NB4 (cell line): ENCODE measurements around the gene SLC38A10.

Experiments
- MYC ChIP-seq: IDR thresholded peaks from 2 replicates; pipeline ENCODE4 v1.6.1; 2011; ENCODE audit warnings: low read depth, low read length
- POLR2A ChIP-seq: IDR thresholded peaks from 2 replicates; pipeline ENCODE4 v1.6.1; 2011; ENCODE audit warnings: mild to moderate bottlenecking; ENCODE audit not compliant: insufficient read length; ENCODE audit errors: extremely low read depth
- TF ChIP-seq, protein P1 (sequence below): IDR thresholded peaks from 2 replicates; pipeline ENCODE4 v1.6.1; 2011; ENCODE audit warnings: low read depth, low read length
- TF ChIP-seq, protein P2 (sequence below): IDR thresholded peaks from one replicate; pipeline ENCODE4 v1.5.1; 2012; ENCODE audit warnings: low read depth, low read length

- TF ChIP-seq, protein P1, sequence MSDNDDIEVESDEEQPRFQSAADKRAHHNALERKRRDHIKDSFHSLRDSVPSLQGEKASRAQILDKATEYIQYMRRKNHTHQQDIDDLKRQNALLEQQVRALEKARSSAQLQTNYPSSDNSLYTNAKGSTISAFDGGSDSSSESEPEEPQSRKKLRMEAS, result no peak
- TF ChIP-seq, protein P2, sequence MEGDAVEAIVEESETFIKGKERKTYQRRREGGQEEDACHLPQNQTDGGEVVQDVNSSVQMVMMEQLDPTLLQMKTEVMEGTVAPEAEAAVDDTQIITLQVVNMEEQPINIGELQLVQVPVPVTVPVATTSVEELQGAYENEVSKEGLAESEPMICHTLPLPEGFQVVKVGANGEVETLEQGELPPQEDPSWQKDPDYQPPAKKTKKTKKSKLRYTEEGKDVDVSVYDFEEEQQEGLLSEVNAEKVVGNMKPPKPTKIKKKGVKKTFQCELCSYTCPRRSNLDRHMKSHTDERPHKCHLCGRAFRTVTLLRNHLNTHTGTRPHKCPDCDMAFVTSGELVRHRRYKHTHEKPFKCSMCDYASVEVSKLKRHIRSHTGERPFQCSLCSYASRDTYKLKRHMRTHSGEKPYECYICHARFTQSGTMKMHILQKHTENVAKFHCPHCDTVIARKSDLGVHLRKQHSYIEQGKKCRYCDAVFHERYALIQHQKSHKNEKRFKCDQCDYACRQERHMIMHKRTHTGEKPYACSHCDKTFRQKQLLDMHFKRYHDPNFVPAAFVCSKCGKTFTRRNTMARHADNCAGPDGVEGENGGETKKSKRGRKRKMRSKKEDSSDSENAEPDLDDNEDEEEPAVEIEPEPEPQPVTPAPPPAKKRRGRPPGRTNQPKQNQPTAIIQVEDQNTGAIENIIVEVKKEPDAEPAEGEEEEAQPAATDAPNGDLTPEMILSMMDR, result no peak
- no peak for TF ChIP-seq MYC
- TF ChIP-seq POLR2A, result no peak
Measured at GRCh38 chr17:81199482-81199830, 95.7 kb downstream of the SLC38A10 start.
